HepG2 (cell line): ENCODE results near the gene MRNIP. TPM values are rescaled to one million over a fixed set of nuclear protein-coding genes. Genes with fewer than 3 reads are reported as not detected.

Experiments
- EEA1 ChIP-seq: sonication (generic); formaldehyde crosslinking; IDR thresholded peaks from 2 replicates; pipeline ENCODE4 v1.5.1; 2020; ENCODE audit warnings: mild to moderate bottlenecking, missing genetic modification reagents, borderline replicate concordance
- GFI1 ChIP-seq: sonication (generic); formaldehyde crosslinking; IDR thresholded peaks from 2 replicates; pipeline ENCODE4 v1.5.0; 2020; ENCODE audit warnings: missing genetic modification reagents, mild to moderate bottlenecking, borderline replicate concordance
- KDM5B ChIP-seq: sonication (generic); formaldehyde crosslinking; IDR thresholded peaks from 2 replicates; pipeline ENCODE4 v1.4.0; 2020; ENCODE audit warnings: missing genetic modification reagents, mild to moderate bottlenecking, borderline replicate concordance
- PAF1 ChIP-seq: IDR thresholded peaks from 2 replicates; pipeline ENCODE4 v1.6.1; 2016; ENCODE audit warnings: missing genetic modification reagents, missing compliant biosample characterization
- SOX6 ChIP-seq, 2 experiments: fragments of 450-650 bp in 1 of 2; sonication (generic) in 1 of 2; formaldehyde crosslinking in 1 of 2; IDR thresholded peaks; 2 replicates each; pipeline versions ENCODE4 v1.4.0 to v1.6.1; 2017 to 2020; ENCODE audit warnings: antibody characterized with exemption in 1 of 2, mild to moderate bottlenecking in 1 of 2, missing genetic modification reagents in 1 of 2
- ZNF598 ChIP-seq: sonication (generic); formaldehyde crosslinking; IDR thresholded peaks from 2 replicates; pipeline ENCODE4 v1.5.1; 2020; ENCODE audit warnings: mild to moderate bottlenecking, missing genetic modification reagents, borderline replicate concordance
- polyA plus RNA-seq, 8 experiments: library from polyadenylated mRNA; depleted of rRNA in 3 of 8; stranded (reverse) in 7 of 8; unstranded in 1 of 8; fragments of >200 nt; fragmentation: Illumina TruSeq in 4 of 8; extraction: Trizol in 4 of 8; gene quantifications; 2 replicates each; pipeline versions ENCODE4 v1.2.1 to v1.2.3, GENCODE V29; 2011 to 2016; ENCODE audit warnings: low read depth in 4 of 8, missing spikeins in 1 of 8, mixed read lengths in 1 of 8; ENCODE audit not compliant: insufficient read depth in 1 of 8
- total RNA-seq, 5 experiments: library from RNA; depleted of rRNA; stranded (reverse); fragments of >200 nt; fragmentation: Illumina TruSeq; extraction: Trizol; gene quantifications; 2 replicates each; pipeline ENCODE4 v1.2.3, GENCODE V29; 2016; ENCODE audit warnings: low read depth in 1 of 5
- TF ChIP-seq, protein P1 (sequence below): sonication (generic); formaldehyde crosslinking; IDR thresholded peaks from 2 replicates; pipeline ENCODE4 v1.8.0; 2022; ENCODE audit warnings: mild to moderate bottlenecking, missing genetic modification reagents, moderate library complexity
- TF ChIP-seq, protein P2 (sequence below): sonication (generic); formaldehyde crosslinking; IDR thresholded peaks from 2 replicates; pipeline ENCODE4 v1.8.1; 2022; ENCODE audit warnings: low read depth, mild to moderate bottlenecking, missing genetic modification reagents

MRNIP gene
- total and polyA plus RNA-seq, 2 of the 13 experiments (the other 11 are each of a cell fraction or from before 2014, with no cell fraction given), result 15.5 to 34.1 TPM

DNA sequence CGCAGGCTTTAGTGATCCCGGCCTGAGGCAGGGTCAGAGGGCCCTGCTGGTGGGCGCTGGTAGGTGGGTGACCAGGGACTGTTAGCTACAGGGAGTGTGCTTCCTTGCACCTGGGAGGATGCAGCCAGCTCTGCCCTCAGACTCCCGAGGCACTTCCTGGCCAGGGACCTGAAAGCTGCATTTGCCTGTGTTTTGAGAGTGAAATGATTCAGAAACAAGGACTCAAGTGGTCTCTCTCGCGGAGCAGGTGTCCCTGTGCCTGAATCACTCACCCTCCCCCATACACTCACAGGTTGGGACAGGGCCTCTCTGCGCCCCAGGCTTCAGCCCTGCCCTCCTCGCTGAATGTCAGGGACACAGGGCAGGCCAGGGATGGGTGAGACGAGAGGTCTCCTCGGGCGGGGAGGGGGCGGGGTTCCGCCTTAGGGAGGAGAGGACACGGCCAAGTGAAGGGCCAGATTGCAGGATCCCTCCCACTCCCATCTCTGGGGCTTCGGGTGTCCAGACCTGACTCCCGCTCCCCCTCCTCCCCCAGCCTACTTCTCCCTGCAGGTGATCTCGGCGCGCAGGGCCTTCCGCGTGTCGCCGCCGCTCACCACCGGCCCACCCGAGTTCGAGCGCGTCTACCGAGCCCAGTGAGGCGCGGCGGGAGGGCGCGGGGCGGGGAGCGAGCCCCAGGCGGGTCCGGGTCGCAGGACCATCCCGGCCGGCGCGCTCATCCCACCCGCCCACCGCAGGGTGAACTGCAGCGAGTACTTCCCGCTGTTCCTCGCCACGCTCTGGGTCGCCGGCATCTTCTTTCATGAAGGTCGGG, 63.4 kb downstream of the MRNIP start (continued):
- TF ChIP-seq ZNF598 (CRISPR knock-in tag) (0 out of 2 replicates have a peak, but pooled peaks have one; percentile 57), KDM5B (peak; percentile 12; the same call in 1 of the 2 replicates), SOX6 (IDR thresholded peaks at IDR 0.05) (no peak), SOX6 (CRISPR knock-in tag; IDR thresholded peaks at IDR 0.05) (0 out of 2 replicates have a peak, but pooled peaks have one; percentile 10), EEA1 (0 out of 2 replicates have a peak, but pooled peaks have one; percentile 19), GFI1 (CRISPR knock-in tag) (peak; percentile 72), PAF1 (no peak)
- TF ChIP-seq, protein P1, sequence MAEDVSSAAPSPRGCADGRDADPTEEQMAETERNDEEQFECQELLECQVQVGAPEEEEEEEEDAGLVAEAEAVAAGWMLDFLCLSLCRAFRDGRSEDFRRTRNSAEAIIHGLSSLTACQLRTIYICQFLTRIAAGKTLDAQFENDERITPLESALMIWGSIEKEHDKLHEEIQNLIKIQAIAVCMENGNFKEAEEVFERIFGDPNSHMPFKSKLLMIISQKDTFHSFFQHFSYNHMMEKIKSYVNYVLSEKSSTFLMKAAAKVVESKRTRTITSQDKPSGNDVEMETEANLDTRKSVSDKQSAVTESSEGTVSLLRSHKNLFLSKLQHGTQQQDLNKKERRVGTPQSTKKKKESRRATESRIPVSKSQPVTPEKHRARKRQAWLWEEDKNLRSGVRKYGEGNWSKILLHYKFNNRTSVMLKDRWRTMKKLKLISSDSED (CRISPR knock-in tag), result peak; percentile 69
- TF ChIP-seq, protein P2, sequence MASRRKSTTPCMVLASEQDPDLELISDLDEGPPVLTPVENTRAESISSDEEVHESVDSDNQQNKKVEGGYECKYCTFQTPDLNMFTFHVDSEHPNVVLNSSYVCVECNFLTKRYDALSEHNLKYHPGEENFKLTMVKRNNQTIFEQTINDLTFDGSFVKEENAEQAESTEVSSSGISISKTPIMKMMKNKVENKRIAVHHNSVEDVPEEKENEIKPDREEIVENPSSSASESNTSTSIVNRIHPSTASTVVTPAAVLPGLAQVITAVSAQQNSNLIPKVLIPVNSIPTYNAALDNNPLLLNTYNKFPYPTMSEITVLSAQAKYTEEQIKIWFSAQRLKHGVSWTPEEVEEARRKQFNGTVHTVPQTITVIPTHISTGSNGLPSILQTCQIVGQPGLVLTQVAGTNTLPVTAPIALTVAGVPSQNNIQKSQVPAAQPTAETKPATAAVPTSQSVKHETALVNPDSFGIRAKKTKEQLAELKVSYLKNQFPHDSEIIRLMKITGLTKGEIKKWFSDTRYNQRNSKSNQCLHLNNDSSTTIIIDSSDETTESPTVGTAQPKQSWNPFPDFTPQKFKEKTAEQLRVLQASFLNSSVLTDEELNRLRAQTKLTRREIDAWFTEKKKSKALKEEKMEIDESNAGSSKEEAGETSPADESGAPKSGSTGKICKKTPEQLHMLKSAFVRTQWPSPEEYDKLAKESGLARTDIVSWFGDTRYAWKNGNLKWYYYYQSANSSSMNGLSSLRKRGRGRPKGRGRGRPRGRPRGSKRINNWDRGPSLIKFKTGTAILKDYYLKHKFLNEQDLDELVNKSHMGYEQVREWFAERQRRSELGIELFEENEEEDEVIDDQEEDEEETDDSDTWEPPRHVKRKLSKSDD (CRISPR knock-in tag), result 0 out of 2 replicates have a peak, but pooled peaks have one; percentile 46
- TF ChIP-seq, all 625 proteins: peak for 43
